Adrenal gland (tissue), 5 donors: Measurements from ENCODE around the gene FNDC1.

Experiments used
- POLR2A ChIP-seq, 2 donors: fragments of 450-650 bp; IDR thresholded peaks; one replicate each; pipeline ENCODE4 v1.6.1; 2017; ENCODE audit warnings: antibody characterized with exemption in 2 of 2, mild to moderate bottlenecking in 2 of 2, moderate library complexity in 1 of 2
- TF ChIP-seq, protein P1 (sequence below), 6 experiments: fragments of 450-650 bp in 4 of 6; fragments of 200-600 bp in 2 of 6; sonication (generic) in 1 of 6; IDR thresholded peaks; 1 replicate in 5 of 6; 2 replicates in 1 of 6; pipeline versions ENCODE4 v1.5.1 to v1.8.0; 2016 to 2021; ENCODE audit warnings: antibody characterized with exemption in 6 of 6, mild to moderate bottlenecking in 2 of 6, moderate library complexity in 1 of 6
- donor health status: DM: no; HTN: no; CAD: no.

DNA sequence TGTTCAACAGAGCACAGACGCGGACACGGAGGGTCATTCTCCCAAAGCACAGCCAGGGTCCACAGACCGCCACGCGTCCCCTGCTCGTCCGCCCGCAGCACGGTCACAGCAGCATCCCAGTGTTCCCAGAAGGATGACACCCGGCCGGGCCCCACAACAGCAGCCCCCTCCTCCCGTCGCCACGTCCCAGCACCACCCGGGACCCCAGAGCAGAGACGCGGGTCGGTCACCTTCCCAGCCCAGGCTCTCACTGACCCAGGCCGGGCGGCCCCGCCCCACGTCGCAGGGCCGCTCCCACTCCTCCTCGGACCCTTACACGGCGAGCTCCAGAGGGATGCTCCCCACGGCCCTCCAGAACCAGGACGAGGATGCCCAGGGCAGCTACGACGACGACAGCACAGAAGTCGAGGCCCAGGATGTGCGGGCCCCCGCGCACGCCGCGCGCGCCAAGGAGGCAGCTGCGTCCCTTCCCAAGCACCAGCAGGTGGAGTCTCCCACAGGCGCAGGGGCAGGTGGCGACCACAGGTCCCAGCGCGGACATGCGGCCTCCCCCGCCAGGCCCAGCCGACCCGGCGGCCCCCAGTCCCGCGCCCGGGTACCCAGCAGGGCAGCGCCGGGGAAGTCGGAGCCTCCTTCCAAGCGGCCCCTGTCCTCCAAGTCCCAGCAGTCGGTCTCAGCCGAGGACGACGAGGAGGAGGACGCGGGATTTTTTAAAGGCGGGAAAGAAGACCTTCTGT, 64.3 kb downstream of the FNDC1 start:
- TF ChIP-seq, protein P1, sequence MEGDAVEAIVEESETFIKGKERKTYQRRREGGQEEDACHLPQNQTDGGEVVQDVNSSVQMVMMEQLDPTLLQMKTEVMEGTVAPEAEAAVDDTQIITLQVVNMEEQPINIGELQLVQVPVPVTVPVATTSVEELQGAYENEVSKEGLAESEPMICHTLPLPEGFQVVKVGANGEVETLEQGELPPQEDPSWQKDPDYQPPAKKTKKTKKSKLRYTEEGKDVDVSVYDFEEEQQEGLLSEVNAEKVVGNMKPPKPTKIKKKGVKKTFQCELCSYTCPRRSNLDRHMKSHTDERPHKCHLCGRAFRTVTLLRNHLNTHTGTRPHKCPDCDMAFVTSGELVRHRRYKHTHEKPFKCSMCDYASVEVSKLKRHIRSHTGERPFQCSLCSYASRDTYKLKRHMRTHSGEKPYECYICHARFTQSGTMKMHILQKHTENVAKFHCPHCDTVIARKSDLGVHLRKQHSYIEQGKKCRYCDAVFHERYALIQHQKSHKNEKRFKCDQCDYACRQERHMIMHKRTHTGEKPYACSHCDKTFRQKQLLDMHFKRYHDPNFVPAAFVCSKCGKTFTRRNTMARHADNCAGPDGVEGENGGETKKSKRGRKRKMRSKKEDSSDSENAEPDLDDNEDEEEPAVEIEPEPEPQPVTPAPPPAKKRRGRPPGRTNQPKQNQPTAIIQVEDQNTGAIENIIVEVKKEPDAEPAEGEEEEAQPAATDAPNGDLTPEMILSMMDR (IDR thresholded peaks at IDR 0.05): no peak
- no peak for TF ChIP-seq POLR2A (IDR thresholded peaks at IDR 0.05)
